Measurements from ENCODE around the gene RHCE.
"Not testable (repeated sequence)": the region's sequence is repeated elsewhere in the genome, so short reads cannot be mapped to it uniquely, and the experiment has no call there.

Gene RHCE

GRCh38 chr1:25402947-25403803 lies 17.4 kb downstream of the RHCE start:
- DNase-seq (ENCODE audit: low read depth, low spot score) = not testable (repeated sequence)

GRCh38 chr1:25398079-25398478 lies 22.5 kb downstream of the RHCE start:
- DNase-seq (ENCODE audit: low read depth, low spot score) = not testable (repeated sequence)

GRCh38 chr1:25397549-25397948 lies 23.1 kb downstream of the RHCE start:
- DNase-seq (ENCODE audit: low read depth, low spot score) = not testable (repeated sequence)

GRCh38 chr1:25392841-25393240 lies 27.8 kb downstream of the RHCE start:
- no peak for DNase-seq (ENCODE audit: low read depth, low spot score)

- not testable (repeated sequence) for DNase-seq (ENCODE audit: low read depth, low spot score)
Measured at GRCh38 chr1:25389721-25390120, 30.9 kb downstream of the RHCE start.

GRCh38 chr1:25388691-25389090 lies 31.9 kb downstream of the RHCE start:
- not testable (repeated sequence) for DNase-seq (ENCODE audit: low read depth, low spot score)

GRCh38 chr1:25387096-25387495 lies 33.5 kb downstream of the RHCE start:
- not testable (repeated sequence) for DNase-seq (ENCODE audit: low read depth, low spot score)

- not testable (repeated sequence) for DNase-seq (ENCODE audit: low read depth, low spot score)
Measured at GRCh38 chr1:25383875-25384274, 36.8 kb downstream of the RHCE start.

- not testable (repeated sequence) for DNase-seq (ENCODE audit: low read depth, low spot score)
Measured at GRCh38 chr1:25383090-25383489, 37.5 kb downstream of the RHCE start.

- DNase-seq (ENCODE audit: low read depth, low spot score) = not testable (repeated sequence)
Measured at GRCh38 chr1:25382543-25382942, 38.1 kb downstream of the RHCE start.

GRCh38 chr1:25378367-25378766 lies 42.3 kb downstream of the RHCE start:
- not testable (repeated sequence) for DNase-seq (ENCODE audit: low read depth, low spot score)

- not testable (repeated sequence) for DNase-seq (ENCODE audit: low read depth, low spot score)
Measured at GRCh38 chr1:25371757-25372156, 48.9 kb downstream of the RHCE start.

GRCh38 chr1:25369691-25370271 lies 50.8 kb downstream of the RHCE start:
- not testable (repeated sequence) for DNase-seq (ENCODE audit: low read depth, low spot score)

GRCh38 chr1:25369241-25369640 lies 51.4 kb downstream of the RHCE start:
- no peak for DNase-seq (ENCODE audit: low read depth, low spot score)

- DNase-seq (ENCODE audit: low read depth, low spot score) = not testable (repeated sequence)
Measured at GRCh38 chr1:25362634-25363559, 57.7 kb downstream of the RHCE start.

GRCh38 chr1:25361901-25362300 lies 58.7 kb downstream of the RHCE start:
- DNase-seq (ENCODE audit: low read depth, low spot score) = no peak

- DNase-seq (ENCODE audit: low read depth, low spot score) = no peak
Measured at GRCh38 chr1:25360596-25361581, 59.7 kb downstream of the RHCE start.

GRCh38 chr1:25356848-25357247 lies 63.8 kb downstream of the RHCE start:
- no peak for DNase-seq (ENCODE audit: low read depth, low spot score)

GRCh38 chr1:25356441-25356840 lies 64.2 kb downstream of the RHCE start:
- DNase-seq (ENCODE audit: low read depth, low spot score) = no peak

GRCh38 chr1:25355841-25356395 lies 64.7 kb downstream of the RHCE start:
- no peak for DNase-seq (ENCODE audit: low read depth, low spot score)

Measured in activated CD4-positive, CD25-positive, alpha-beta regulatory T cell treated with anti-CD3 and anti-CD28 coated beads, Interleukin-2, amount 50 U/mL, for 16 hours (primary cell).